Gastroesophageal sphincter (tissue), 4 donors: ENCODE results near the gene ST8SIA5. TPM values are rescaled to one million over a fixed set of nuclear protein-coding genes. Genes with fewer than 3 reads are reported as not detected.

Experiments
- ATAC-seq: fragments of 150-250 bp; one replicate; pipeline ENCODE4 v1.9.1; 2016; ENCODE audit warnings: mild to moderate bottlenecking, moderate library complexity
- H3K27ac ChIP-seq, 4 donors: fragments of 200-600 bp; sonication (generic) in 3 of 4; 1 replicate in 3 of 4; 2 replicates in 1 of 4; pipeline ENCODE4 v1.5.1; 2016 to 2019
- H3K27me3 ChIP-seq: fragments of 200-600 bp; sonication (generic); one replicate; pipeline ENCODE4 v1.5.1; 2019
- H3K36me3 ChIP-seq, 2 donors: fragments of 200-600 bp; sonication (generic); one replicate each; pipeline ENCODE4 v1.5.1; 2019; ENCODE audit warnings: control low read depth in 1 of 2
- H3K4me1 ChIP-seq, 3 donors: fragments of 200-600 bp; sonication (generic); 1 replicate in 2 of 3; 2 replicates in 1 of 3; pipeline ENCODE4 v1.5.1; 2016 to 2019; ENCODE audit warnings: control low read depth in 2 of 3
- H3K4me3 ChIP-seq, 2 donors: fragments of 200-600 bp; sonication (generic); one replicate each; pipeline ENCODE4 v1.5.1; 2019; ENCODE audit warnings: mild to moderate bottlenecking in 1 of 2, moderate library complexity in 1 of 2
- H3K9me3 ChIP-seq, 3 donors: fragments of 200-600 bp; sonication (generic); one replicate each; pipeline ENCODE4 v1.5.1; 2017 to 2019; ENCODE audit warnings: control low read depth in 2 of 3
- CTCF ChIP-seq, 4 experiments: fragments of 200-600 bp in 2 of 4; fragments of 450-650 bp in 2 of 4; sonication (generic) in 1 of 4; IDR thresholded peaks; one replicate each; pipeline ENCODE4 v1.5.1; 2017 to 2019; ENCODE audit warnings: antibody characterized with exemption in 4 of 4, mild to moderate bottlenecking in 2 of 4, moderate library complexity in 2 of 4
- EP300 ChIP-seq: sonication (generic); formaldehyde crosslinking; IDR thresholded peaks from one replicate; pipeline ENCODE4 v1.6.1; 2017; ENCODE audit warnings: antibody characterized with exemption, mild to moderate bottlenecking
- POLR2A ChIP-seq, 2 donors: fragments of 450-650 bp; IDR thresholded peaks; one replicate each; pipeline ENCODE4 v1.6.1; 2017; ENCODE audit warnings: antibody characterized with exemption in 2 of 2, mild to moderate bottlenecking in 2 of 2, moderate library complexity in 1 of 2
- POLR2AphosphoS5 ChIP-seq: sonication (generic); formaldehyde crosslinking; IDR thresholded peaks from one replicate; pipeline ENCODE4 v1.6.1; 2017; ENCODE audit warnings: antibody characterized with exemption
- WGBS, 2 donors: methylation state at CpG; one replicate each; pipeline ENCODE4 v1.1.5; 2018; ENCODE audit warnings: low coverage in 1 of 2; 5-methylcytosine and 5-hydroxymethylcytosine counted together
- total RNA-seq, 4 donors: library from RNA; depleted of rRNA; stranded (reverse); fragments of >200 nt; gene quantifications; one replicate each; pipeline ENCODE4 v1.1.0, GENCODE V29; 2016

The ST8SIA5 gene
- total RNA-seq, 4 donors from 2014 or later = 0.08 to 0.27 TPM; not detected in 2

DNA sequence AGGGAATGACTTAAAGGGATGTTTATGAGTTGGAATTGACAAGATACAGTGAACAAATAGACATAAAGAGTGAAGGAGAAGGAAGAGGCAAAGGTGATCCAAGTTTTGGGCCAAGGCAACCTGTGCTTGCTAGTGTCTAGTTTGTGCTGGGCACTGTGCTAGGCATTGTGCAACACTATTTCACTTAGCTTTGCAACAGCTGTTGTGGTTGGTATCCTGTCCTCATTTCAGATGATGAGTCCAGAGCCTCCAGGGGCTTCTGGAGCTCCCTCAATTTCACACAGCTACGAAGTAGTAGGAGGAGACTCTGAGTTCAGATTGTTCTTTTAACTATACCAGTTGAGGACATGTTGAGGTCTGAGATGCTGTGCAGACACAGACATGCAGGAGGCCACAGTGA, 81.7 kb downstream of the ST8SIA5 start:
- no peak overlapping the region for H3K27ac ChIP-seq
- no peaks in the 10 kb centered on the region for H3K9me3 ChIP-seq
- H3K4me1 ChIP-seq = no peaks in the 10 kb centered on the region
- no peaks in the 10 kb centered on the region for H3K27me3 ChIP-seq
- 60 to 83% methylated on average over 1 of the region's 1 CpG for WGBS, 2 donors
- no peaks in the 10 kb centered on the region for H3K36me3 ChIP-seq
- ATAC-seq = no peak
- no peak for TF ChIP-seq CTCF (IDR thresholded peaks at IDR 0.05)
- TF ChIP-seq POLR2A (IDR thresholded peaks at IDR 0.05) = no peak
- no peak for TF ChIP-seq EP300
- TF ChIP-seq POLR2AphosphoS5 = no peak
- no peak overlapping the region for H3K4me3 ChIP-seq

GRCh38 chr18:46672062-46672970, 84.5 kb downstream of the ST8SIA5 start:
- ATAC-seq = no peak
- H3K4me3 ChIP-seq = no peak overlapping the region
- H3K9me3 ChIP-seq = no peaks in the 10 kb centered on the region
- H3K27me3 ChIP-seq = no peaks in the 10 kb centered on the region
- H3K27ac ChIP-seq = no peak overlapping the region
- H3K36me3 ChIP-seq = no peaks in the 10 kb centered on the region
- no peaks in the 10 kb centered on the region for H3K4me1 ChIP-seq
- 17 to 51% methylated on average over 1 to 3 of the region's 6 CpGs for WGBS, 2 donors
- TF ChIP-seq CTCF (IDR thresholded peaks at IDR 0.05) (no peak), POLR2A (IDR thresholded peaks at IDR 0.05) (no peak), EP300 (no peak), POLR2AphosphoS5 (no peak)

DNA sequence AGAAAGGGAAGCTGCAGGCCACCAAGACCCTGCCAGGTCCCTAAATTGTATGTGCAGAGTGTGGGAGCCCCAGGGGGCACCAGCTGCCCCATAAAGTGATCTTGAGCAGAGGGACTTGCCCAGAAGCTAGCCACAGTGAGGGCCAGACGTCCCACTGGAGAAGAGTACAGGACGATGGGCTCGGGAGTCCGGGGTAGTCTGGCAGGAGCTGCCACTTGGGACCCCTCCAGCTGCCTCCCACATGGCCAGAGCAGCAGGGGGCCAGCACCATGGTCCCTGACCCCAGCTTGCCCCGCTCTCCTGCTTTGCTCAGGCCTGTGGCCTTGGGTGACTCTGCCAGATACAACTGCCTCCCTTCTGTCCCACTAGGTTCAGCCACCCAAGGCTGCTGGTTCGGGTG, 88.2 kb downstream of the ST8SIA5 start:
- WGBS, 2 donors = no CpG with 5 or more reads among the region's 6 CpGs
- ATAC-seq = no peak
- Histone ChIP-seq H3K27me3 (no peaks in the 10 kb centered on the region), H3K9me3 (no peaks in the 10 kb centered on the region), H3K4me1 (no peaks in the 10 kb centered on the region), H3K4me3 (no peak overlapping the region), H3K27ac (no peak overlapping the region), H3K36me3 (no peaks in the 10 kb centered on the region)
- TF ChIP-seq POLR2AphosphoS5 (no peak), POLR2A (IDR thresholded peaks at IDR 0.05) (no peak), EP300 (no peak), CTCF (IDR thresholded peaks at IDR 0.05) (no peak)

DNA sequence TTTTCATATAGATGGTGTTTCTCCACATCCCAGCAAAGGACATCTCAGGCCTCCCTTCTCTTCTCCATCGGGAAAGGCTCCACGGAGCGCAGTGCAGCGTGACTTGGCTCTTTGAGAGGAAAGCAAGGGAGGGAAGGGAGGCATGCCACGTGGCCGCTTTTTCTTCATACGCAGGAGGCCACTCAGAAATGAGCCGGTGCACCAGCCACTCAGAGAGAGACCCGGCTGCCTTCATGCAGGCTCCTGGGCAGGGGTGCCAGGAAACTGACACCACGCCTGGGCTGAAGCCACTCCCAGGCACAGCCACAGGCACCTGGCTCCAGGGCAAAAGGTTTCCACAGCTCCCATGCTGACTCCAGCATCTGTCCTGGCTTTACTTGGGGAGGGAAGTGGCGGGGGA, 88.7 kb downstream of the ST8SIA5 start:
- Histone ChIP-seq H3K4me3 (no peak overlapping the region), H3K27me3 (no peaks in the 10 kb centered on the region), H3K27ac (no peak overlapping the region), H3K4me1 (no peaks in the 10 kb centered on the region), H3K36me3 (no peaks in the 10 kb centered on the region), H3K9me3 (no peaks in the 10 kb centered on the region)
- 79% methylated on average over 5 of the region's 11 CpGs; no CpG with 5 or more reads in 1 of the 2 donors for WGBS, 2 donors
- TF ChIP-seq CTCF (IDR thresholded peaks at IDR 0.05) = no peak
- no peak for TF ChIP-seq POLR2A (IDR thresholded peaks at IDR 0.05)
- TF ChIP-seq POLR2AphosphoS5 = no peak
- no peak for TF ChIP-seq EP300
- ATAC-seq = no peak

DNA sequence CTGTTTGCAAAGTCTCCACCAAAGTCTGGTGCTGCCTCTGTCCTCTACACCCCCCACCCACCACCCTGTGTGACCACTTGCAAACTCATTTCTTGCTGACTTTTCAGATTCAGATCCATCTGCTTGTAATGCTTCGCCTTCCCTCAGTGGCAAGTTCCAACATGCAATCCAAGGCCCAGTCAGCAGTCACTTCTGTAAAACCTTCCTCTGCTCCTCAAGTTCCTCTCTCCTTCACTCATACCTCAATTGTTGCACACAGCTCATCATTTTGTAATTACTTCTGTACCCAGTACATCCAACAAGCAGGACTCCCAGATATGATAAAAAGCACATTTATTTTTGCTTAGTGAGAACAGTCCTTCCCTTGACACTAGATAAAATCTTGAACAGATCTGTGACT, 93.3 kb downstream of the ST8SIA5 start:
- TF ChIP-seq CTCF (IDR thresholded peaks at IDR 0.05) (no peak), POLR2A (IDR thresholded peaks at IDR 0.05) (no peak), EP300 (no peak), POLR2AphosphoS5 (no peak)
- Histone ChIP-seq H3K27ac (no peak overlapping the region), H3K27me3 (no peaks in the 10 kb centered on the region), H3K36me3 (no peaks in the 10 kb centered on the region), H3K4me1 (no peaks in the 10 kb centered on the region), H3K9me3 (no peaks in the 10 kb centered on the region), H3K4me3 (no peak overlapping the region)
- WGBS, 2 donors = 100% methylated on average over 1 of the region's 1 CpG
- ATAC-seq = no peak
